D721Med (cell line): ENCODE measurements around the gene PLAU.
"Not testable (repeated sequence)": the region's sequence is repeated elsewhere in the genome, so short reads cannot be mapped to it uniquely, and the experiment has no call there.

Experiments used
- DNase-seq: peaks from one replicate; pipeline ENCODE4 v3.0.0; 2011; ENCODE audit warnings: low spot score; ENCODE audit not compliant: insufficient read length
- FAIRE-seq: peaks from 2 replicates; lab custom pipeline; 2011; peaks lifted over from hg19 to GRCh38; lab: Jason Lieb, UNC
- CTCF ChIP-seq: IDR thresholded peaks from 2 replicates; pipeline ENCODE4 v1.5.1; 2012; ENCODE audit warnings: mild to moderate bottlenecking, control low read depth; ENCODE audit not compliant: insufficient read depth; ENCODE audit errors: missing control alignments

Gene PLAU

GRCh38 chr10:73925539-73925938 is 14.6 kb downstream of the PLAU start:
- DNase-seq (no peak), FAIRE-seq (no peak)
- TF ChIP-seq CTCF: no peak

- no peak for TF ChIP-seq CTCF
- FAIRE-seq (no peak), DNase-seq (no peak)
Measured at GRCh38 chr10:73926152-73926764, 15.3 kb downstream of the PLAU start.

- not testable (repeated sequence) for FAIRE-seq, DNase-seq
Measured at GRCh38 chr10:73930630-73931327, 19.8 kb downstream of the PLAU start.

- no peak for DNase-seq
- FAIRE-seq: no peak
Measured at GRCh38 chr10:73931767-73932619, 21.1 kb downstream of the PLAU start.

GRCh38 chr10:73932620-73933112 is 21.7 kb downstream of the PLAU start:
- TF ChIP-seq CTCF: no peak
- DNase-seq: no peak
- FAIRE-seq: no peak

More at GRCh38 chr10:73931767-73932619, 21.1 kb downstream of the PLAU start:
- TF ChIP-seq CTCF: no peak

GRCh38 chr10:73934074-73934473 is 23.1 kb downstream of the PLAU start:
- DNase-seq: no peak
- no peak for TF ChIP-seq CTCF
- FAIRE-seq: no peak

- no peak for TF ChIP-seq CTCF
- no peak for DNase-seq
- FAIRE-seq: no peak
Measured at GRCh38 chr10:73935895-73936294, 25.0 kb downstream of the PLAU start.
